Heart left ventricle (tissue), 13 donors: ENCODE results near the gene TBC1D2.

Experiments
- POLR2A ChIP-seq, 2 donors: fragments of 450-650 bp; IDR thresholded peaks; one replicate each; pipeline ENCODE4 v1.6.1; 2017; ENCODE audit warnings: antibody characterized with exemption in 2 of 2, mild to moderate bottlenecking in 2 of 2, moderate library complexity in 2 of 2
- TF ChIP-seq, protein P1 (sequence below), 12 donors: fragments of 200-600 bp; sonication (generic) in 4 of 12; IDR thresholded peaks; one replicate each; pipeline versions ENCODE4 v1.5.0 to v1.8.0; 2018 to 2022; ENCODE audit warnings: antibody characterized with exemption in 12 of 12, mild to moderate bottlenecking in 5 of 12
- donor health status: ischemic (EF 13 %, LVEDD 7.1; RV severe dilation, severe dysfunction).
- donor health status: DM: no; HTN: yes; CAD: no.
- donor health status: DM: no; HTN: no; CAD: no.
- donor health status: ischemic (EF 25% LVEDD 6.9; RV normal size, moderate dysfunction).
- donor health status: ischemic (EF 25% LVEDD 5.7; RV mildly dilated, moderate dysfunction).
- donor health status: ischemic (EF 35%, LVEDD 5.7; RV mildly dilated, moderate dysfunction).
- donor health status: nonischemic (EF 11% LVEDD 7.7; RV severe dilation, severe dysfunction).
- donor health status: DM: yes; HTN: yes; CAD: no.
- donor health status: PGD.
- donor health status: ischemic (EF 29% LVEDD 5.4; RV normal size, mild dysfunction).
- donor health status: nonischemic (EF 23%, LVEDD 6.1; RV moderate dilation, normal function).

DNA sequence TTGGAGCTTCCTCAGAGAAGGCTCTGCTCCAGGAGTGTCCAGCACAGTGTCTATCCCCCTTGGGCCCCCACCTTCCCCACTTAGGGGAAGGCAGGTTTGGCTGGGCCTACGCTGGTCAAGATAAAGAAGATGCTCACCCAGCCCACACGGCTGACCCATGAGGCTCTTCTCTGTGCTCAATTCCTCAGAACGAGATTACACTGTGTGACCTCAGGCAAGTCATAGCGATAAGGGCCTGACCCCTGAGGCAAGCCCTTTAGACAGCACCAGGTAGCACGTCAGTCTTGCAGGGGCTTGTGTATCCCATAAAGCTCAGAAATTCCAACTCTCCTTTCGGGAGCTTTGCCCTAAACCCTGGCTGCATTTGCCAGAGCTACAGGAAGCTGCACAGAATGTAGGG is 95.7 kb downstream of the TBC1D2 start:
- TF ChIP-seq, protein P1, sequence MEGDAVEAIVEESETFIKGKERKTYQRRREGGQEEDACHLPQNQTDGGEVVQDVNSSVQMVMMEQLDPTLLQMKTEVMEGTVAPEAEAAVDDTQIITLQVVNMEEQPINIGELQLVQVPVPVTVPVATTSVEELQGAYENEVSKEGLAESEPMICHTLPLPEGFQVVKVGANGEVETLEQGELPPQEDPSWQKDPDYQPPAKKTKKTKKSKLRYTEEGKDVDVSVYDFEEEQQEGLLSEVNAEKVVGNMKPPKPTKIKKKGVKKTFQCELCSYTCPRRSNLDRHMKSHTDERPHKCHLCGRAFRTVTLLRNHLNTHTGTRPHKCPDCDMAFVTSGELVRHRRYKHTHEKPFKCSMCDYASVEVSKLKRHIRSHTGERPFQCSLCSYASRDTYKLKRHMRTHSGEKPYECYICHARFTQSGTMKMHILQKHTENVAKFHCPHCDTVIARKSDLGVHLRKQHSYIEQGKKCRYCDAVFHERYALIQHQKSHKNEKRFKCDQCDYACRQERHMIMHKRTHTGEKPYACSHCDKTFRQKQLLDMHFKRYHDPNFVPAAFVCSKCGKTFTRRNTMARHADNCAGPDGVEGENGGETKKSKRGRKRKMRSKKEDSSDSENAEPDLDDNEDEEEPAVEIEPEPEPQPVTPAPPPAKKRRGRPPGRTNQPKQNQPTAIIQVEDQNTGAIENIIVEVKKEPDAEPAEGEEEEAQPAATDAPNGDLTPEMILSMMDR (IDR thresholded peaks at IDR 0.05), result no peak
- no peak for TF ChIP-seq POLR2A (IDR thresholded peaks at IDR 0.05)
